ENCODE measurements around the gene OSGEP.

OSGEP gene

GRCh38 chr14:20440882-20441281 is 13.7 kb downstream of the OSGEP start:
- TF ChIP-seq EGR1 (IDR thresholded peaks at IDR 0.05), result peak; percentile 7; the same call in 1 of the 2 replicates
- no peak for TF ChIP-seq NFIC (IDR thresholded peaks at IDR 0.05)

DNA sequence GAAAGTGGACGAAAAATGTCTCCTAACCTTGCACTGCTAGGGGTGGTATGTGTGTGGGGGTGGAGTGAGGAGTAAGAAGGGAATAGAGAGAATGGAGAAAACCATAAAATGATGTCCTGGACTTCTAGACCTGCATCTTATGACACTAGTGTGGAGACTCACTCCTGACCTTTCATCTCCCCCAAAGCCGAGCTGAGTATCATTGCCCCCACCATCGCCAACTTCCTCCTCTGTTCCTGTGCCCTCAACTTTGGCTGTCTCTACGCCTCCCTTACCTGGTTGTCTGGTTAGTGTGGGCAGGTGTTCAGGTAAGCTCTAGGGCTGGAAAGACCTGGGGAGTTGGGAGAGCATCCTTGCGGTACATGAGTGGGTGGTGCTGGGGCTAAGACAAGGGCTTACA is 14.1 kb downstream of the OSGEP start:
- TF ChIP-seq EGR1 (IDR thresholded peaks at IDR 0.05) (no peak), YY1 (IDR thresholded peaks at IDR 0.05; ENCODE audit: low read depth) (no peak), REST (IDR thresholded peaks at IDR 0.05; ENCODE audit: low read depth) (no peak)

- TF ChIP-seq TEAD4 (IDR thresholded peaks at IDR 0.05), result no peak
- TF ChIP-seq EP300 (IDR thresholded peaks at IDR 0.05; ENCODE audit: borderline replicate concordance), result no peak
- TF ChIP-seq CREB1 (IDR thresholded peaks at IDR 0.05; ENCODE audit: low read depth), result no peak
- no peak for TF ChIP-seq NFIC (IDR thresholded peaks at IDR 0.05)
- no peak for TF ChIP-seq CEBPB (IDR thresholded peaks at IDR 0.05)
- TF ChIP-seq MAX (IDR thresholded peaks at IDR 0.05), result no peak
- no peak for TF ChIP-seq EGR1 (IDR thresholded peaks at IDR 0.05)
- no peak for TF ChIP-seq RAD21 (IDR thresholded peaks at IDR 0.05; ENCODE audit: low read depth)
- no peak for TF ChIP-seq REST (IDR thresholded peaks at IDR 0.05; ENCODE audit: low read depth)
- TF ChIP-seq TCF12 (IDR thresholded peaks at IDR 0.05; ENCODE audit: low read depth), result no peak
- no peak for TF ChIP-seq YY1 (IDR thresholded peaks at IDR 0.05; ENCODE audit: low read depth)
- TF ChIP-seq ZBTB7A (IDR thresholded peaks at IDR 0.05; ENCODE audit: low read depth), result no peak
- TF ChIP-seq TAF1 (IDR thresholded peaks at IDR 0.05; ENCODE audit: low read depth), result no peak
- TF ChIP-seq, protein P1, sequence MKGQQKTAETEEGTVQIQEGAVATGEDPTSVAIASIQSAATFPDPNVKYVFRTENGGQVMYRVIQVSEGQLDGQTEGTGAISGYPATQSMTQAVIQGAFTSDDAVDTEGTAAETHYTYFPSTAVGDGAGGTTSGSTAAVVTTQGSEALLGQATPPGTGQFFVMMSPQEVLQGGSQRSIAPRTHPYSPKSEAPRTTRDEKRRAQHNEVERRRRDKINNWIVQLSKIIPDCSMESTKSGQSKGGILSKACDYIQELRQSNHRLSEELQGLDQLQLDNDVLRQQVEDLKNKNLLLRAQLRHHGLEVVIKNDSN (IDR thresholded peaks at IDR 0.05), result no peak
These were observed 15.9 kb downstream of the OSGEP start for GRCh38 chr14:20438664-20439063.

GRCh38 chr14:20436363-20436755 is 18.3 kb downstream of the OSGEP start:
- TF ChIP-seq MAX (IDR thresholded peaks at IDR 0.05) (peak; percentile 15; the same call in 1 of the 2 replicates), TEAD4 (IDR thresholded peaks at IDR 0.05) (no peak)

DNA sequence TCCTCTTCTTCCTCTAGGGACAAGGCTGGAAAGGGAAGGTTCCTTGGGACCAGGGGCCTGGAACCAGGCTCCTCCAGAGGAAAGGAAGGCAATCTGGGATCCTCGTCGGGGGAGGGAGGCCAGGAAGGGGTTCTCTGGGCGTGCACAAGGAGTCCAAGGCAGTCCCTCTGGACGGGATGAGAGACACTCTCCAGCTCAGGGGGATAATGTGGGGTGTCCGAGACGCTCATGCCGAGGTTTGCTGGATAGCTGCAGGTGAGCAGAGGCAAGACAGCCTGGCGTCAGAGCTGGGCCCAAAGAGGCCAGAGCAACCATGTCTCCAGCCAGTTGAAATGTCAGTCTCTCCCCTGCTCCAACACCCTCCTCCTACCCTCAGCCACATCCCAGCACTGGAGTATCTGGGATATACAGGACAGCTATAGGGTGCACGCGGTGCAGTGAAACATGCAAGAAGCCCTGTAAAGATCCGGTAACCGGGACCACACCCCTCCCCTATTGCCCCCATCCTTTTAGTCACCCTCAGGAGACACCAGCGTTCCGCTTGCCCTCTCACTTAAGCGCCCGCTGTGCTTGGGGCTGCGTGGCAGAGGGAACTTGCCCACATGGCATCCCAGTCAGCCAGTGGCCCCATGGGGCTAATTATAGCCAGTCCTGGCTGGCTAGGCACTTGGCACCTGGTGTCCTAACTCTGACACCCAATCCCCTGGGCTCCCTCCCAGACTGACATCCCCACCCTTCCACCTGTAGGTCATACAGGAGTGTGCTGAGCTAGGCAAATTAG is 18.8 kb downstream of the OSGEP start, which contains the start of gene KLHL33:
Gene KLHL33 (minus strand): TSS at position 585 of the 781 bp plus-strand sequence. CDS start 355 bp downstream, at position 230.
- TF ChIP-seq MAX (IDR thresholded peaks at IDR 0.05) (peak; percentile 73), TEAD4 (IDR thresholded peaks at IDR 0.05) (peak; percentile 28; the same call in 1 of the 2 replicates), TAF1 (IDR thresholded peaks at IDR 0.05; ENCODE audit: low read depth) (no peak), EGR1 (IDR thresholded peaks at IDR 0.05) (no peak), NFIC (IDR thresholded peaks at IDR 0.05) (peak; percentile 24; the same call in 1 of the 2 replicates)

GRCh38 chr14:20434701-20435581 is 19.7 kb downstream of the OSGEP start:
- TF ChIP-seq CEBPB (IDR thresholded peaks at IDR 0.05) (no peak), EGR1 (IDR thresholded peaks at IDR 0.05) (no peak), ZBTB7A (IDR thresholded peaks at IDR 0.05; ENCODE audit: low read depth) (no peak), CREB1 (IDR thresholded peaks at IDR 0.05; ENCODE audit: low read depth) (no peak), FOXM1 (IDR thresholded peaks at IDR 0.05; ENCODE audit: borderline replicate concordance, low read depth) (no peak), TAF1 (IDR thresholded peaks at IDR 0.05; ENCODE audit: low read depth) (no peak), NFIC (IDR thresholded peaks at IDR 0.05) (no peak), TEAD4 (IDR thresholded peaks at IDR 0.05) (no peak), RAD21 (IDR thresholded peaks at IDR 0.05; ENCODE audit: low read depth) (no peak)
- TF ChIP-seq, protein P1 (IDR thresholded peaks at IDR 0.05), result no peak
